Activated CD4-positive, alpha-beta T cell treated with anti-CD3 and anti-CD28 coated beads for 48 hours (primary cell): ENCODE data around the gene CACNA1D.

Experiments used
- DNase-seq: peaks from one replicate; pipeline ENCODE4 v3.0.0-alpha.2; 2020

Gene CACNA1D

DNA sequence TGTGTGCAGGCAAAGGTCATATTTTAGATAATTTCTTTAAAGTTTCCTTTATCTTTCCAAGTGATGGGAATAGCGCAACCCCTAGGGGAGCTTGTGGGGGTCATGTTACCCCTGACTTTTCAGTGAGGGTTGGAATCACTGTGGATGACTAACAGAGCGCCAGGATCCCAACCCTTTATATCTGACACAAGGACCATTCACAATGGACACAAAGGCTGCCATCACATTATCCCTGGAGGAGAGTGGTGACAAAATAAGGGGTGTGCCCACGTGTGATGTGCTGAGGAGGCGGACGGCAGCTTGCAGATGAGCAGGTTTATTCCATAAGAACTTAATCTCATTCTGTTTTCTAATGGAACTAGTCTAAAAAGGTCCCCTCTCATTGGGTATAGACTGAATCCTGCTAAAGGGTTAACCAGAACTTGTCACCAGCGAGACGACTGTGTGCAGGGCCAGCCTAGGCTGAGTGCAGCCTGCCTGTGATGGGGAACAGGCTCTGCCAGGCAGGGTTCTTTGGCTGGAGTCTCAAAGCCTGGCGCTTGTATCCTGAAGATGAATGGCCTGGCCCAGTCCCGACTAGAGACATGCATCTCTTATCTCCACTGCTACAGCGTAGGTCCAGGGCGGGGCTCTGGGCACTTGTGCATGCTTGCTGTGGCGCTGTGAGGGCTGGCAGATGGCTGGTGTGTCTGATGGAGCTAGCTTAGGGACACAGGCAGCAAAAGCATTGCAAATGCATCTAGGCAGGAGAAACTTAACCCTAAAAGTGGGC lies 301.6 kb downstream of the CACNA1D start:
- DNase-seq: no peak

DNA sequence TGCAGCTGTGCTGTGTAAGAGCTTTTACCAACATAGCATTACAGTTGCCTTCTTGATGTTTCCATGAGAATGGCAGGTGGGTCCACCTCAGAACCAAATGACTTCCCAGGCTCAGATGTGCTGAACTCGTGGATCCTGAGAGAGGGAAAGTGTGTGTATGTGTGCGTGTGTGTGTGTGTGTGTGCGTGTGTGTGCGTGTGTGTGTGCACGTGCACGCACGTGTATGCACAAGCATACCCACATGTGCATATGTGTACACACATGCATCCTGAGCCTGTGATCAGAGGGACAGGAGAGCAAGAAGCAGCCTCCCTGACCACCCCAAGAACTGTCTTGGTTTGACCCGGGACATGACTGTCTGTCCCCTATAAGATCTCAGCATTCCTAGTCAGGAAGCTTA lies 303.7 kb downstream of the CACNA1D start:
- no peak for DNase-seq

DNA sequence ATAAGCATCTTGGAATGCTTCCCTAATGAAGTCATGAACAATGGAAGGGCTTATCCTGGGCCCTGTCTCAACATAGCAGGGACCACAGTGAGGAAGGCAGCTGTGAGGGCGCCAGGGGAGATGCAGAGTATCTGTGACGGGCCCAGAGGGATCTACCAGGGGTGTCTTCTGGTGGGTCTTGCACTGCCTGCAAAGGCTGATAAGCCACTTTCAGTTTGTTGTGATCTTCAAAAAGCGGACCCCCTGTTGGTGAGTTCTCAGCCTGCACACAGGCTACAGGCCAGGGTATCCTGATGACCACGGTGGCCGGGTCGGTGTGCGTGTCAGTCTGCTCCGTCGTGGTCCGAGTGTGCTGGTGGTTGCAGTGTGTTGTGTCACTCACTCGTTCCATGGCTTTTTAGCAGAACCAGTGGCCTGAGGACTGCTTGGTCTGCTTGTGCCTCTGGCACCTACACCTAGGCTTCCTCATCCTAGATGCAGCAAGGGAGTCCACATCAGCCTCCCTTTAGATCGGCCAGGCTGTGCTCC lies 305.0 kb downstream of the CACNA1D start:
- no peak for DNase-seq

DNA sequence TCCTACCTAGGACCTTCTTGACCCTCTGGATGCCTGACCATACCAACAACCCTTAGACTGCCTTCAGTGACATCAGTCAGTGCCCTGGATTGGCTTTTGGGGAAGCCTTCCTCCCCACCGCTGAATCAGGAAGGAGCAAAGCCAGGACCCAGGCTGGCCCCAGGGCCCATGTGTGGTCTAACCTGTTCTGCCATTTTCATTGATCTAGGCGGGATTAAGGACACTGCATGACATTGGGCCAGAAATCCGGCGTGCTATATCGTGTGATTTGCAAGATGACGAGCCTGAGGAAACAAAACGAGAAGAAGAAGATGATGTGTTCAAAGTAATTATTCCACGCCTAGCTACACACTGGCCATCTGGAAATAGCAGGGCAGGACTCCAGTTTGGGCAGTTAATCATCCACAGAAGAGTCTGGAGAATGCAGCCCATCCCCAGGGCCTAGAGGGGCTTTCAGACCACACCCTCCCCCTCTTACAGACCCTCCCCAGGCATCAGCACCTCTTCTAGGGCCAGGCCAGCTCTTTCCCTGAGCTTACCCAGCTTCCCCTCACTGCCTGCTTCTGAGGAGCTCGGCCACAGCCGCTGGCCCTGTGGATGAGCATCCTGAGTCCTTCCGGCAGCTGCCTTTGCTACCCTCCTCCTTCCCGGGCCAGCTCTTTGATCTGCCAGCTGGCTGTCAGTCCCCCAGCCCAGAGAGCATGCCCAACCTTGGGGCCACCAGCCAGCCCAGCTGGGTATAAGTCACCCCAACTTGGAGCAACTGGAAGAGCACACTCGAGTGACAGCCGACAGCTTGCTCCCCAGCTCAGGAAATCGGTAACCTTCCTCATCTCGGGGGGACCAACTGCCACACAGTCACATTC lies 305.9 kb downstream of the CACNA1D start:
- no peak for DNase-seq

DNA sequence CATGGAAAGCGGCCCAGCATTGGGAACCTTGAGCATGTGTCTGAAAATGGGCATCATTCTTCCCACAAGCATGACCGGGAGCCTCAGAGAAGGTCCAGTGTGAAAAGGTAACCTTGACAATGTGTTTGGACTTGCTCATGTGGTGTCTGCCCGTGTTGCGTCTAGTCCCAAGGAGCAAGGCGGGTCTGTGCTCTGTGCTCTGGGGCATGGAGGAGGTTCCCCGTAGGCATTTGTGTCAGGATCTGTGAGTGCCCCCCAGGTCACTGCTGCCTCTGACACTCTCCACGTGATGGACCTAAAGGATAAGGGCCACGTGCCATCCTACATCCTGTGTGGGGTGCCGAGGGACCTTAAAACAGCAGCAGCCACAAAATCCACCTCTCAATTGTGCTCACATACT lies 306.9 kb downstream of the CACNA1D start:
- no peak for DNase-seq

DNA sequence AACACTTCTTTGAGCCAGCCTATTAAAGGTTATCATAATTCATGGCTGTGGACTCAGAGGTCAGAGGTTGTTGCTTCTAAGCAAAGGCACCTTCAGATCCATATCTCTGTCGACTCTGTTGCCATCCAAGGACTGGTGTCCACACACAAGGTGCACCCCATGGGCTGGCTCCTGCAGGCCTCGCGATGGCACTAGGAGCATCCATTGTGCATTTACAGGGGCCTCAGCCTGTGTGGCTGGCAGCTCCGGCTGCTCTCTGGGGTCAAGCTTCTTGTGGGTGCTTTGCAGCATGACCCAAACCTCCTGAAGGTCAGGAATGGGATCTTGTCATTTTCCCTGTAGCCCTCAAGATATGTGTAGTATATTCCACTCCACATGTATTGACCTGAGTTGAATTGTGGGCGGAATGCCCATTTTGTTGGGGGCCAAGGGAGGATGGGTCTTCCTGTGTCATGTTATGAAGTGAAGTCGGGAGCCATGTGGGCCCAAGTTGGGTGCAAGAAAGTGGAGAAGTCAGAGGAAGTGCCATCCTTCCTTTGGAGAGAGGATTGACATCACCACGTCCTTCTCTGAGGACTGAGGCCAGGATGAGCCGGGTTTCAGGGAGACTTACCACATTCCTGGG lies 308.0 kb downstream of the CACNA1D start:
- DNase-seq: no peak

DNA sequence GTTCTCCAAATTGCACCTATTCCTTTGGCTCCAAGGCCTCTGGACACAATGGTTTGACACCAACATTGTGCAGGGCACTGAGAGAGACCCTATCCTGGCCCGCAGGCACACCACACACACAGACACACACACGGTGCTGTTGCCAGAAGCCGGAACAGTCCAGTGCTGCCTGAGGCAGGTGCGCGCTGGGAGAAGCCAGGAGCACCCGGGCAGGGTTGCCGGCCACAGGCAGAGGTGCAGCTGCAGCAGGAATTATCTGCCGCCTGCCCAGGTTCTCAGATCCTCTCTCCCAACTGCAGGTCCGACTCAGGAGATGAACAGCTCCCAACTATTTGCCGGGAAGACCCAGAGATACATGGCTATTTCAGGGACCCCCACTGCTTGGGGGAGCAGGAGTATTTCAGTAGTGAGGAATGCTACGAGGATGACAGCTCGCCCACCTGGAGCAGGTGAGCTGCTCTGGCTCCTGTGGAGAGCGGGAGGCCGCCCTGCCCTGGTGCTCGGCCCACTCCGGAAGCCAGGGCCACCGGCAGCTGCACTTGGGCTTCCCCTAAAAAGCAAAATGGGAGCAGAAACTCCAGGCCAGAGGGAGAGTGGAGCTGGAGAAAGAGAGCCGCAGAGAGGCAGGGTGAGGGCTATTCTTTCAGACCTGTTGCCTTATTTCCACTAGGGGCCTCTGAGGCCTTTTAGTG lies 308.9 kb downstream of the CACNA1D start:
- DNase-seq: no peak

DNA sequence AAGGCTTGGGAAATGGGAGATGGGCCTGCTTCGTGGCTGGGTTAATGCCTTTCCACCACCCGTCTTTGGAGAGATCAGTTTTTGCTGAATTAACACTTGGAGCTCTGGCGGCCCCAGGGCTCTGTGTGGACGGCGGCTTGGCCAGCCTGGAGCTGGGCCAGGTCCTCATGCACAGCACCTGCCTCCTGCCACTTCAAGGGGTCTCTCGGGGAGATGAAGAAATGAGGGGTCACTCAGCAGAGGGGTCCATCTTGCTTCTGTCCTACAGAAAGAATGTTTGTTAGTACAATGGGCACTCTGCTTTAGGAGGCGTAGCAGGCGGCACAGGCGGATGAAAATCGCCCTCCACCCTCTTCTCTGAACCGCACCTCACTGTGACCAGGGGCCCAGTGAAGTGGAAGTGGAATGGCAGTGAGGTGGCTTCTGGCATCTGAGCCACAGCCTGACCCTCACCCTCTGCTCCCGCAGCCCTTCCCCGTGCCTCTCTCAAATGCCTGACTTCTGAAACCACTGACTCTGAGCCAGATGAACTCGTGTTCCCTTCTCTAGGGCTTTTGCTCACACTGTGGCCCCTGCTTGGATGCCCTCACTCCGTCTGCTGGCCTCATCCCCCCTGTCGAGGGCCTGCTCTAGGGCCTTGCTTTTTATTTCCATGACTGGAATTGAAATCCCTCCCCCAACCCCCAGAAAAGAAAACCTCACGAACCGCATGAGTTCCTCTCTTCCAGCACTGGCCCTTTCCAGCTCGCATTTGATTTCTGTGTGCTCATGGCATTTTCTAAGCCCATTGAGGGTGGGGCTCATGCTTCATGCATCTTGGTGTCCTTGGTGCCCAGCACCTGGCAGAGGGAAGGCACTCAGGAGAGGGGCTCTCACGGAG lies 309.6 kb downstream of the CACNA1D start:
- DNase-seq: no peak

DNA sequence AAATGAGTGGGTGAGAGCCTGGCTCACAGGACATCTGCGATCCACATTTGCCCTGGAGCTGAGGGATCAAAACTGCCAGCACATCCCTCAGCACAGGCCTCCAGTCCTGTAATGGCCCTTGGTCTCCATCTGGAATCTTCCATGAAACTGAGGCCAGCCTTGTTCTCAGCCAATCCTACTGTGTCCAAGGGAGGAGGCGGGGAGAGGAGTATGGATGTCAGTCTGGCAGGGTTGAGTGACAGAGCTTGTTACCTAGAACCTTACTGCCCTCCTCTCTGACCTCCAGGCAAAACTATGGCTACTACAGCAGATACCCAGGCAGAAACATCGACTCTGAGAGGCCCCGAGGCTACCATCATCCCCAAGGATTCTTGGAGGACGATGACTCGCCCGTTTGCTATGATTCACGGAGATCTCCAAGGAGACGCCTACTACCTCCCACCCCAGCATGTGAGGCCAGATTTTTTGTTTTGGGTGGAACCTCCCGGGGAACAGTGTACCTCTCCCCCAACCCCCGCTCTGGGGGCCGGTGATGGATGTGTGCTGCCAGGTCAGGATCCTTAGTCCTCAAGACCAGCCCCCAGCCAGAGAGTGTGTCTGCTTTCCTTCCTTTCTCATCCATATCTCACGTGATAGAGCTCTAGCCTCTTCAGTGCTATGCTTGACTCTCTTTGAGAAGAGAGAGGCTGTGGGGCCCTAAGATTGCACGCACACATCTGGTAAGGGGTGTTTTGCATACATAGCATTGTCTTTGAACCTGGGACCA lies 310.5 kb downstream of the CACNA1D start:
- no peak for DNase-seq

DNA sequence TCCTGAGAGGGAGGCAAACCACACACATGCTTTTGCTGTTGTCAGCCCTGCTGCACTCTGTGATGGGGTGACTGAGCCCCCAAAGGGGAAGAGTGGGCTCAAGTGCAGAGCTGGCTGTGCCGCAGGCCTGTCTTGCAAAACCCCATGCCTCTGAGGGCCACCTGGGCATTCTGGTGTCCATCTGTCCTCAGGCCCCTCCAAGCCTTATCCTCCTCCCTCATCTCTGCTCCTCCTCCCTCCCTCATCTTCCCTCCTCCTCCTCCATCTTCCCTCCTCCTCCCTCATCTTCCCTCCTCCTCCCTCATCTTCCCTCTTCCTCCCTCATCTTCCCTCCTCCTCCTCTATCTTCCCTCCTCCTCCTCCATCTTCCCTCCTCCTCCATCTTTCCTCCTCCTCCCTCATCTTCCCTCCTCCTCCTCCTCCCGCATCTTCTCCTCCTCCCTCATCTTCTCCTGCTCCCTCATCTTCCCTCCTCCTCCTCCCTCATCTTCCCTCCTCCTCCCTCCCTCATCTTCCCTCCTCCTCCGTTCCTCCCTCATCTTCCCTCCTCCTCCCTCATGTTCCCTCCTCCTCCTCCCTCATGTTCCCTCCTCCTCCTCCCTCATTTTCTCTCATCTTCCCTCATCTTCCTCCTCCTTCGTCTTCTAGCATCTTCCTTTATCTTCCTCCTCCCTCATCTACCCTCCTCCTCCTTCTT lies 311.2 kb downstream of the CACNA1D start:
- no peak for DNase-seq

DNA sequence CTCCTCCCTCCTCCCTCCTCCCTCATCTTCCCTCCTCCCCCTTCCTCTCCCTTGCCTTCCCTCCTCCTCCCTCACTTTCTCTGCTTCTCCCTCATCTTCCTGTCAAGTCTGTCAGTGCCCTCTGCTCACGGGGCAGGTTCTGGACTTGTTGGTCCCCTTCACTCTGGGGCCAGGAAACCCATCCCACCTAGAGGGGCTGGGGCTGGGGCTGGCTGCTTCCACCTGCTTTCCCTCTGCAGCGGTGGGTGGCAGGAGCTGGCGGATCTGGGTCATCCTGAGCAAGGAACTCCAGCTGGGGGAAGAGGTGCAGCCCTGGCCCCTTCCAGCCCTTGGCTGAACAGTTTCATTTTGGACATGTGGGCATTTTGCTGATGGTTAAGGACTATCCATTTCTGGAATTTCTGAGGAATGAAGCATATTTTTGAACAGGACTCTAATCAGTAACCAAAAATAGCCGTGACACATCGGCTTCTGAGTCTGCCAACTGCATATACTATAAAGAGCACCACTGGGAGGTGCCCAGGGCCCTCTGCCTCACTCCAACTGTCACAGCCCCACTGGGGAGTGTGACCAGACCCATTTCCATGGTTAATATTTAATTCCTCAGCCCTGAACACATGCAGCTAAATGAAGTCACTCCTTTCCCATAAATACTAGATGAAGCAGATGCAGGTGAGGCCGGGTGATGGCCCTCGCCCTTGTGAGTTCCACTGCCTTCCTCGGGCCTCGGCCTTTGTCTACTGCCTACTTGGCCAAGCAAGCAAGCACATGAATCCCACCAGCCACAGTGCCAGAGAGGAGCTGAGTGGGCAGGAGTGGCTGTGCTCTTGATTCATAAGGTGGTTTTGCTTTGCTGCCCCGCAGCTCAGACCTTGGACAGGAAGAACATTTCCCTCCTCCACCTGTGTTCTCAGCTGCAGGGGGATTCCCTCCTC lies 312.0 kb downstream of the CACNA1D start:
- DNase-seq: no peak

DNA sequence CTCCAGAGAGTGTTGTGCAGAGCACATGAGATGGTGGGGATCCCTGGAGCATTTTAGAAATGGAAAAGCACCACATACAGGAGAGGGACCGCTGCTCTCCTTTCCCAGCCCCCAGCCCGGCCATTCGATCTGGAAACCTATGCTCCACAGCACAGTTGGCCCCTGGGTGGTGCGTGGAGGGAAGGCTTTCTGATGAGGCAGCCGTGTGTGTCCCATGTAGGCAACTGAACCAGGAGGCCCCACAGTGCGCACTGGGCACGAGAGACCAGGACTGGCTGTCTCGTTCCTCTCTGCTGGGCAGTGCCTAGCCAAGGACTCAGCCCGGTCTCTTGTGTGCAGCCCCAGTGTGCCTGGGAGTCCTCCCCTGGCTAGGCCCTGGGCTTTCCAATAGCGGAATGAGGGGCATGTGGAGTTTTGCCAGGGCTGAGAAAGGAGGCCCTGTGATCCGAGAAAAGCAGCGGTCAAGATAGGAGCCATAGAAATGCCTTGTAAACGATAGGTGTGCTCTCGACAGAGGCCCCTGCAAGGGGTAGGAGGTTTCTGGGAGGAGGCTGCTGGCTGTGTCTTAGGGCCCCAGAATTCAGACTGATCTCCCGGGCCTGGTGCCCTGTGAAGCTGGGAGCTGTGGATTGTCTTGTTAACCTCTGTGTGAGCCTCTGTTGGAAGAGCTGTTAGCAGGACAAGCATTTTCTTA lies 312.9 kb downstream of the CACNA1D start:
- no peak for DNase-seq

DNA sequence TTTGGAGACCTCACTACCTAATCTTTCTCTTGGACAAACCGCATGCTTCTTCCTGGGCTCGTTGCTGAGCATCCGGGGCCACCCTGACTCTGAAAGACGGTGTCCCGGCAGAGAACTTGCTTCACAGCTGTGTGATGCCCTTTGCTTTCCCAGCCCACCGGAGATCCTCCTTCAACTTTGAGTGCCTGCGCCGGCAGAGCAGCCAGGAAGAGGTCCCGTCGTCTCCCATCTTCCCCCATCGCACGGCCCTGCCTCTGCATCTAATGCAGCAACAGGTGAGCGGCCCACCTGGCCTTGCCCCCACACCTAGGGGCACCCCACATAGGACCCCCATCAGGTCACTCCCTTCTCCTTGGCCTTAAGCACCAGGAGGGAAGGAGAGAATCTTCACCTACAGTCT lies 314.1 kb downstream of the CACNA1D start:
- DNase-seq: no peak

DNA sequence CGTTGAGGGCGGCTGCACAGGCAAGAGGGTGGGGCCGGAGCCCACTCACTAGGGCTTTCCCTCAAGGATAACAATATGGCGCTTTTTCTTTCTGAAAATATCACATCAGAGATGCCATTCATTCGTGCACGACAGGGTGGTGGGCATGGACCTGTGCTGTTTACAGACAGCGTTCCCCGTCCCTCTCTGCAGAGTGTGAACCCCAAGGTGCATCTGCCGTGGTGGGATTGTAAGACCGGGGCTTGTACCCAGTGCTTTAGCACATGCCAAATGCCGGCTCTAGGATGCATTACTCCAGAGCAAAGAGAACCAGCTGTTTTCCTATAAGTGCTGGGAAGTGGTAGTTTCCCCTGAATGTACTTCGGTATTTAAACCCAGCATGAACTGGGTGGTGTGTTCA lies 314.9 kb downstream of the CACNA1D start:
- no peak for DNase-seq

DNA sequence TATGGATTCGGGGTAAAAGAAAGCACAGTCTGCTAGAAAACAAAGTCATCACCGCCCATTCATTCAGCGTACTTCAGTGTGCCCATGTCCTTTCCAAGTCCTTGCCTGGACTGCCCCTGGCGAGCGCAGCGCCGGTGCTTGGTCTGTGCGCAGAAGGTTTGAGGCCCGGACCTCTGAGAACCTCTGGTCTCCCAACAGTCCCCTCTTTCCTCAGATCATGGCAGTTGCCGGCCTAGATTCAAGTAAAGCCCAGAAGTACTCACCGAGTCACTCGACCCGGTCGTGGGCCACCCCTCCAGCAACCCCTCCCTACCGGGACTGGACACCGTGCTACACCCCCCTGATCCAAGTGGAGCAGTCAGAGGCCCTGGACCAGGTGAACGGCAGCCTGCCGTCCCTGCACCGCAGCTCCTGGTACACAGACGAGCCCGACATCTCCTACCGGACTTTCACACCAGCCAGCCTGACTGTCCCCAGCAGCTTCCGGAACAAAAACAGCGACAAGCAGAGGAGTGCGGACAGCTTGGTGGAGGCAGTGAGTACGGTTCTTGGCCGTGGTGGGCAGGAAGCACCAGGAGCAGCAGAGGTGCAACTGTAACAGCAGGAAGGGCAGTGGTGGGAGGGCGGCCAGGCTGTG lies 315.5 kb downstream of the CACNA1D start:
- DNase-seq: no peak

DNA sequence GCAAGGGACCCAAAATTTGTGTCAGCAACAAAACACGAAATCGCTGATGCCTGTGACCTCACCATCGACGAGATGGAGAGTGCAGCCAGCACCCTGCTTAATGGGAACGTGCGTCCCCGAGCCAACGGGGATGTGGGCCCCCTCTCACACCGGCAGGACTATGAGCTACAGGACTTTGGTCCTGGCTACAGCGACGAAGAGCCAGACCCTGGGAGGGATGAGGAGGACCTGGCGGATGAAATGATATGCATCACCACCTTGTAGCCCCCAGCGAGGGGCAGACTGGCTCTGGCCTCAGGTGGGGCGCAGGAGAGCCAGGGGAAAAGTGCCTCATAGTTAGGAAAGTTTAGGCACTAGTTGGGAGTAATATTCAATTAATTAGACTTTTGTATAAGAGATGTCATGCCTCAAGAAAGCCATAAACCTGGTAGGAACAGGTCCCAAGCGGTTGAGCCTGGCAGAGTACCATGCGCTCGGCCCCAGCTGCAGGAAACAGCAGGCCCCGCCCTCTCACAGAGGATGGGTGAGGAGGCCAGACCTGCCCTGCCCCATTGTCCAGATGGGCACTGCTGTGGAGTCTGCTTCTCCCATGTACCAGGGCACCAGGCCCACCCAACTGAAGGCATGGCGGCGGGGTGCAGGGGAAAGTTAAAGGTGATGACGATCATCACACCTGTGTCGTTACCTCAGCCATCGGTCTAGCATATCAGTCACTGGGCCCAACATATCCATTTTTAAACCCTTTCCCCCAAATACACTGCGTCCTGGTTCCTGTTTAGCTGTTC lies 316.9 kb downstream of the CACNA1D start:
- no peak for DNase-seq

DNA sequence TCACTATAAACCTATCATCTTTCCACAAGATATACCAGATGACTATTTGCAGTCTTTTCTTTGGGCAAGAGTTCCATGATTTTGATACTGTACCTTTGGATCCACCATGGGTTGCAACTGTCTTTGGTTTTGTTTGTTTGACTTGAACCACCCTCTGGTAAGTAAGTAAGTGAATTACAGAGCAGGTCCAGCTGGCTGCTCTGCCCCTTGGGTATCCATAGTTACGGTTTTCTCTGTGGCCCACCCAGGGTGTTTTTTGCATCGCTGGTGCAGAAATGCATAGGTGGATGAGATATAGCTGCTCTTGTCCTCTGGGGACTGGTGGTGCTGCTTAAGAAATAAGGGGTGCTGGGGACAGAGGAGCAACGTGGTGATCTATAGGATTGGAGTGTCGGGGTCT lies 318.0 kb downstream of the CACNA1D start:
- no peak for DNase-seq
